Skeletal muscle tissue (tissue), 4 donors: ENCODE measurements around the gene ADARB1. TPM values are rescaled to one million over a fixed set of nuclear protein-coding genes. Genes with fewer than 3 reads are reported as not detected.

Experiments used
- H3K27ac ChIP-seq: one replicate; pipeline ENCODE4 v1.7.0; 2013; ENCODE audit warnings: mild to moderate bottlenecking, low read depth, low read length, inconsistent platforms
- H3K27me3 ChIP-seq, 3 donors: one replicate each; pipeline ENCODE4 v1.7.0; 2013; ENCODE audit warnings: low read length in 3 of 3; ENCODE audit not compliant: control insufficient read depth in 3 of 3, insufficient read depth in 3 of 3
- H3K36me3 ChIP-seq, 3 donors: one replicate each; pipeline ENCODE4 v1.7.0; 2013; ENCODE audit warnings: low read length in 3 of 3; ENCODE audit not compliant: control insufficient read depth in 3 of 3, insufficient read depth in 3 of 3
- H3K4me1 ChIP-seq, 3 donors: one replicate each; pipeline ENCODE4 v1.7.0; 2013; ENCODE audit warnings: low read length in 3 of 3, mild to moderate bottlenecking in 3 of 3; ENCODE audit not compliant: control insufficient read depth in 3 of 3, insufficient read depth in 3 of 3
- H3K4me3 ChIP-seq, 3 donors: one replicate each; pipeline ENCODE4 v1.7.0; 2013; ENCODE audit warnings: low read length in 3 of 3
- H3K9ac ChIP-seq, 3 donors: one replicate each; pipeline ENCODE4 v1.7.0; 2013; ENCODE audit warnings: low read length in 3 of 3, mild to moderate bottlenecking in 3 of 3, moderate library complexity in 2 of 3, low read depth in 1 of 3
- H3K9me3 ChIP-seq, 3 donors: one replicate each; pipeline ENCODE4 v1.7.0; 2013; ENCODE audit warnings: low read length in 3 of 3; ENCODE audit not compliant: control insufficient read depth in 3 of 3
- total RNA-seq: library from RNA; depleted of rRNA; stranded (reverse); fragments of >200 nt; gene quantifications from one replicate; pipeline ENCODE4 v1.2.3, GENCODE V29; 2014
- donor health status: Osteomylitis.

The ADARB1 gene
- total RNA-seq, 1 donor from 2014 or later: 16.2 TPM

DNA sequence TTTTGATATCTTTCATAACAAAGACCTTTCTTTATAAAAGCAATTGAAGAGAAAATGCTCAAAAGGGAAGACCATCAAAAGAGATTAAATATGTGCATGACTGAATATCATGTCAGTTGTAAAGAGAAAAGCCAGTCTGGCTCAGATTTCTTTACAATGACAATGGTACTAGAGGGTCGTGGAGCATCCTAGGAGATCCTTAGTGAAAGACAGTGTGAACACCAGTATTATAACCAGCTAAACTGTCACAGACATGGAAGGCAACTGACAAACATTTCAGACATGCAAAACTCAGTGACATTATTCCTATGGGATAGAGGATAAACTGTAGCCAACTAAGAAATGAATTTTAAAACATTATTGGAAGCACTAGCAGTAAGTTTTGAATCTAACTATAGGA lies 27.1 kb upstream of the ADARB1 start:
- no peaks in the 10 kb centered on the region for H3K36me3 ChIP-seq
- H3K27me3 ChIP-seq: no peaks in the 10 kb centered on the region
- H3K4me1 ChIP-seq: peaks cover 27 to 35% (median 34%) of the 10 kb centered on the region in 3 donors
- H3K9me3 ChIP-seq: peaks cover 0 to 3% (median 0%) of the 10 kb centered on the region in 3 donors
- no peak overlapping the region for H3K9ac ChIP-seq
- no peak overlapping the region for H3K27ac ChIP-seq
- H3K4me3 ChIP-seq: no peak overlapping the region

DNA sequence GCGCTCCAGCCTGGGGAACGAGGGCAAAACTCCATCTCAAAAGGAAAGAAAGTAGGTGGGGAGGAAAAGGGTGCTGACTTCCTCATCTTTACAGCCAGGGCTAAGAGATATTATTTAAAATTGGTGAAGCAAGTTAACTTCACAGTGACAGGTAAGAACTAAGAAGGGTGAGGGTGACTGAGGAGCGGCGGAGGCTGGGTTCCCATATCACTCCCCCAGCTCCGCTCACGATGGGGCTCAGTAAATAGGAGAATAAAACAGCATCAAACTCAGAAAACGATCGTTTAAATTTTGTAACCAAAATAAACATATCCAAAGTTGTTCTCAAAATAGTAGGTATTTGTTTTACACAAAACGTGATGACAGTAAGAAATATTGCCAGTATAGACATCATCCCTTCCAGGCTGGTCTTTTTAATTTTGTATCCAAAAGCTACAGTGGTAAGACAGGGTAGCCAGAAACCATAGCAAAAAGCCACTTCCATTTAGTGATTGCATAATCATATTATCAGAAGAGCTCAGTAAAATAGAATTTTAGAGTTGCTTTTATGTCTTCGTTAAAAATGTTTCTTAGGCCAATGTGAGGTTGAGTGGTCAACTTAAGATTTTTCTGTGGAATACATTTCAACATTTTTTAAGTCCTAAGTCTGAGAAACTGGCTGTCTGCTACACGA lies 26.2 kb upstream of the ADARB1 start:
- H3K4me3 ChIP-seq: no peak overlapping the region
- H3K27me3 ChIP-seq: no peaks in the 10 kb centered on the region
- H3K9me3 ChIP-seq: peaks cover 0 to 3% (median 0%) of the 10 kb centered on the region in 3 donors
- H3K9ac ChIP-seq: no peak overlapping the region
- H3K4me1 ChIP-seq: peaks cover 32 to 42% (median 40%) of the 10 kb centered on the region in 3 donors
- H3K36me3 ChIP-seq: no peaks in the 10 kb centered on the region
- no peak overlapping the region for H3K27ac ChIP-seq

DNA sequence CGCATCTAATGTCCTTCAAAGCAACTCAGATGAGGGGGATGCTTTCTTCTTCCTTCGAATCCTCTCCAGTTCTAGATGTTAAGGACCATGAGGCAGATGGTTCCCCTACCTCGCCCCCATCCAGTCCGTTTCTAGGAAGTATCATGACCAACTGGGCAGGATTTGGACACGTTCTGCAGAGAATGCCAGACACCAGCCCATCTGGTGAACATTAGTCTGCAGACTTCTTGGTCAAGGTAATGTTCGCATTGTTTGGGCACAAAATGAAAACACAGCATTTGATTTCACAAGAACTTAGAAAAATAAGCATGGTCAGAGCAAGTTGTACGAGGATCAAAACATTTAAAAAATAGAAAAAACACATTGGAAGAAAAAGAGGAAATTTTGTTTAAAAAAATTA lies 25.4 kb upstream of the ADARB1 start:
- H3K9me3 ChIP-seq: peaks cover 0 to 3% (median 0%) of the 10 kb centered on the region in 3 donors
- peaks cover 37 to 50% (median 48%) of the 10 kb centered on the region in 3 donors for H3K4me1 ChIP-seq
- no peaks in the 10 kb centered on the region for H3K36me3 ChIP-seq
- no peaks in the 10 kb centered on the region for H3K27me3 ChIP-seq
- H3K9ac ChIP-seq: no peak overlapping the region
- no peak overlapping the region for H3K27ac ChIP-seq
- no peak overlapping the region for H3K4me3 ChIP-seq

- peaks cover 0 to 1% (median 0%) of the 10 kb centered on the region in 3 donors for H3K27me3 ChIP-seq
- H3K4me3 ChIP-seq: peak overlapping the region in 1 of 3 donors; percentile 15
- H3K27ac ChIP-seq: peak overlapping the region; percentile 76
- H3K4me1 ChIP-seq: peaks cover 37 to 58% (median 52%) of the 10 kb centered on the region in 3 donors
- H3K36me3 ChIP-seq: no peaks in the 10 kb centered on the region
- peak overlapping the region in 2 of 3 donors; percentile 28 to 55 for H3K9ac ChIP-seq
- H3K9me3 ChIP-seq: peaks cover 0 to 3% (median 0%) of the 10 kb centered on the region in 3 donors
Observed at GRCh38 chr21:45049714-45050344, 24.6 kb upstream of the ADARB1 start.

- peaks cover 37 to 62% (median 57%) of the 10 kb centered on the region in 3 donors for H3K4me1 ChIP-seq
- peak overlapping the region in 1 of 3 donors; percentile 7 for H3K4me3 ChIP-seq
- H3K9me3 ChIP-seq: peaks cover 0 to 3% (median 0%) of the 10 kb centered on the region in 3 donors
- H3K27ac ChIP-seq: peak overlapping the region; percentile 76
- peak overlapping the region in 2 of 3 donors; percentile 28 to 55 for H3K9ac ChIP-seq
- H3K36me3 ChIP-seq: no peaks in the 10 kb centered on the region
- peaks cover 0 to 6% (median 0%) of the 10 kb centered on the region in 3 donors for H3K27me3 ChIP-seq
Observed at GRCh38 chr21:45050345-45050796, 24.0 kb upstream of the ADARB1 start.

DNA sequence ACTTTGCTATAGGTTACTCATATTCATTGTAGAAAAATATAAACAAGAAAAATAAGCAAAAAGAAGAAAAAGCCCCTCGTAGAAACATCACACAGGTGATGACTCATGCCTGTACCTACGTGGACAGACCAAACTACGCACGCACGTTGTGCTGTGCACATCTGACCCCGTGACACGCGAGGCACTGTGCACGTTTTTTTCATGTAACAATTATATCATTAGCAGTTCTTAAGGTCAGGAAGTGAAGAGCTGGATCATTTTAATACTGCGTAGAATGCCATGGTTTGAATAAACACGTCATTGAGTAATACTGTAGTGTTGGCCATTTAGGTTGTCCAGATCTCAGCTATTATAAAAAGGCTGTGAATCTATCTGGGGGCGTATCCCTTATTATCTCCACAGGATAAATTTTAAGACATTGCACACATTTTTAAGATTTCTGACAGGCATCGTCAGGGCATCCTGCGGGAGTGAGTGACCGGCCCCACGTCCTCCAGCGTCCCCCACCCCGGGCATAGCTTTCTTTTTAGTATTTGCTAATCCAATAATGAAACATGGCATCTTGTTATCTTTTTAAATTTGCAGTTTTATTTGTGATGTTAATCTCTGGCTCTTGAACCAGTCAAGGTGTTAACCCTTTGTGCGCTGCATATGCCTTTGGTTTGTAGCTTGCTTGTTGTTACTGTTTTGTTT lies 23.4 kb upstream of the ADARB1 start:
- Histone ChIP-seq H3K4me1 (peaks cover 39 to 62% (median 59%) of the 10 kb centered on the region in 3 donors), H3K4me3 (peak overlapping the region in 1 of 3 donors; percentile 7), H3K27ac (peak overlapping the region; percentile 76), H3K36me3 (no peaks in the 10 kb centered on the region), H3K9me3 (peaks cover 0 to 3% (median 0%) of the 10 kb centered on the region in 3 donors), H3K9ac (peak overlapping the region in 2 of 3 donors; percentile 12 to 46), H3K27me3 (peaks cover 0 to 6% (median 0%) of the 10 kb centered on the region in 3 donors)

DNA sequence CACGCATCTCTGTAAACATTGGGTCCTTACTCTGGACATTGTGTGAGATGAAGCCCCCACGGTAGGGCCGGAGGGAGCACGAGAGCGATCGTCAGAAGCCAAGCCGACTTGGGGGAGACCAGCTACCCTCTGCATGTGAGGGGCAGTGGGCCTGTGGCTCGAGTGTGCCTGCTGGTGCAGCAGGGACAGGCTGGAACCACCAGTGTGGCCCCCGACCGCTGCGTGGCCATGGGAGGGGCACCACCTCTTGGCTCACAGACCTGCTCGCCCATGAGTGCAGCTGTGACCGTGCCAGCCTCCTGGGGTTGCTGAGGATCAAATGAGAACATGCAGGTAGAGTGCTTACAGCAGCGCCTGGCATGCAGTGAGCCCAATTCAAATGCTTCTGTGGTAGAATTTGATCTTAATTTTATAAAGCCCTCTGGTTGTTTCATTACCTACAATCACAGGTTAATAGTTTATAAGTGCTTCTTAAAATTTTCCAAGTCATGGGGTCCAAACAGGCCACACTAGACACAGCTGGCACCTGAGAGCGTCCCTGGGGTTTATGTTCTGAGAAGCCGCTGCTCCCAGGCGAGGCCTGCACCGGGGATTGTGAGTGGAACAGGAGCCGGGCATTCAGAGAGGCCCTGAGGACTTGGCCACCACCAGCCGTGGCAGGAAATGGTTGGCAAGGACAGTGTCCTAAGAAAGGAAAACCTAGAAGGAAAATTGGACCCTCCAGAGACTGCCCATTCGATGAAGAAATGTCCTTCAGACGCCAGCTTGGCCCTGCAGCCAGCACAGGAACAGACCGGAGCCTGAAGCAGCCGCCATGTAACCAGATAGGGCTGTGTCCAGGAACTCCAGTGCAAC lies 22.6 kb upstream of the ADARB1 start:
- Histone ChIP-seq H3K4me3 (peak overlapping the region in 2 of 3 donors; percentile 14 to 52), H3K9ac (peak overlapping the region in 1 of 3 donors; percentile 46), H3K4me1 (peaks cover 40 to 62% (median 60%) of the 10 kb centered on the region in 3 donors), H3K36me3 (no peaks in the 10 kb centered on the region), H3K9me3 (no peaks in the 10 kb centered on the region), H3K27me3 (peaks cover 0 to 6% (median 0%) of the 10 kb centered on the region in 3 donors), H3K27ac (peak overlapping the region; percentile 76)

GRCh38 chr21:45052960-45053359 lies 21.4 kb upstream of the ADARB1 start:
- H3K9me3 ChIP-seq: no peaks in the 10 kb centered on the region
- no peak overlapping the region for H3K9ac ChIP-seq
- peak overlapping the region in 1 of 3 donors; percentile 29 for H3K4me3 ChIP-seq
- peaks cover 40 to 63% (median 60%) of the 10 kb centered on the region in 3 donors for H3K4me1 ChIP-seq
- no peak overlapping the region for H3K27ac ChIP-seq
- H3K36me3 ChIP-seq: no peaks in the 10 kb centered on the region
- H3K27me3 ChIP-seq: peaks cover 0 to 6% (median 0%) of the 10 kb centered on the region in 3 donors

DNA sequence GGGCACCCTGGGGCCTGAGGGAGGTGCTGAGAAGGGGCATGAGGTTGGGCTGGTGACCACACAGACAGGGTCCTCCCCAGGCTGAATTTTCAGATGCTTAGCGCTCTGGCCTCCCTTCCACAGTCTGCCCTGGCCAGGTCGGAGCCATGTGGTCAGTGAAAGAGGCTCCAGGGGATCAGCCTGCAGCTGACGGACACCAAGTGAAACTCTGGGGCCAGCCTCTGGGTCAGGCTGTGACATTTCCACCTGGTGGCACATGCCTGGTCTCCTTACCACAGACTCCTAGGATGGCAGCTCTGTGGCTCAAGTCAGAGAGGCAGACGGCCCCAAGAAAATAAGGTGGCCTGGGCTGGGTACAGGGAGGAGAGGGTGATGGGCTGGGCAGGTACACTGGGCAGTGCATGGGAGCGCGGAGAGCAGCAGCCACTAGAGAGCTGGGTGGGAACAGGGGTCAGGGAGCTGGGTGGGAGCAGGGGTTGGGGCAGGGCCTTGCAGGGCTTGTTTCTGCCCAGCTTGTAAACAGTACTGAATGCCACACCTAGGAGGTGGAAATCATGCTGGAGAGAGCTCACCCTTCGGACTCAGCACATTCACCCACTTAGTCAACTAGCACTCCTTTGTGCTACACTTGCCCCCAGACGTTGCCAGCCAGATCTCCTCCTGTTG lies 20.7 kb upstream of the ADARB1 start:
- H3K27ac ChIP-seq: no peak overlapping the region
- no peak overlapping the region for H3K4me3 ChIP-seq
- peaks cover 40 to 63% (median 60%) of the 10 kb centered on the region in 3 donors for H3K4me1 ChIP-seq
- peaks cover 0 to 6% (median 0%) of the 10 kb centered on the region in 3 donors for H3K27me3 ChIP-seq
- no peak overlapping the region for H3K9ac ChIP-seq
- no peaks in the 10 kb centered on the region for H3K9me3 ChIP-seq
- no peaks in the 10 kb centered on the region for H3K36me3 ChIP-seq
